PC-9 (cell line): ENCODE results near the gene CLMN.

Experiments
- CTCF ChIP-seq: fragments of 200-600 bp; sonication (generic); conservative IDR thresholded peaks from 2 replicates; pipeline ENCODE4 v1.6.1; 2017; ENCODE audit warnings: mixed run types, antibody characterized with exemption, mild to moderate bottlenecking, moderate library complexity
- EZH2 ChIP-seq: fragments of 200-600 bp; sonication (generic); IDR thresholded peaks from 2 replicates; pipeline ENCODE4 v1.8.0; 2017; ENCODE audit warnings: antibody characterized with exemption, low read depth

- TF ChIP-seq CTCF (no peak), EZH2 (no peak)
Measured at GRCh38 chr14:95207475-95208233, 112.1 kb downstream of the CLMN start.
